H9 (cell line): ENCODE results near the gene DNAJB6. TPM values are rescaled to one million over a fixed set of nuclear protein-coding genes. Genes with fewer than 3 reads are reported as not detected.

ENCODE experiments used
- DNase-seq: peaks from one replicate; pipeline ENCODE4 v3.0.0-alpha.2; 2017
- H2AFZ ChIP-seq: one replicate; pipeline ENCODE4 v1.6.1; 2013; ENCODE audit warnings: mild to moderate bottlenecking, low read length, control low read depth, moderate library complexity
- H2AK5ac ChIP-seq: 2 replicates; pipeline ENCODE4 v1.6.1; 2013; ENCODE audit warnings: low read length, control low read depth, mixed read lengths; ENCODE audit not compliant: insufficient read length
- H2BK120ac ChIP-seq: one replicate; pipeline ENCODE4 v1.6.1; 2013; ENCODE audit warnings: low read depth, mild to moderate bottlenecking, low read length, control low read depth, inconsistent platforms; ENCODE audit not compliant: poor library complexity, severe bottlenecking
- H2BK12ac ChIP-seq: 2 replicates; pipeline ENCODE4 v1.6.1; 2013; ENCODE audit warnings: low read length, control low read depth, mixed read lengths, low read depth; ENCODE audit not compliant: insufficient read length
- H2BK15ac ChIP-seq: 2 replicates; pipeline ENCODE4 v1.6.1; 2013; ENCODE audit warnings: low read depth, low read length, control low read depth
- H2BK20ac ChIP-seq: one replicate; pipeline ENCODE4 v1.6.1; 2013; ENCODE audit warnings: low read depth, mild to moderate bottlenecking, low read length, control low read depth, inconsistent platforms; ENCODE audit not compliant: poor library complexity, severe bottlenecking
- H2BK5ac ChIP-seq: 2 replicates; pipeline ENCODE4 v1.6.1; 2013; ENCODE audit warnings: low read length, control low read depth, mixed read lengths; ENCODE audit not compliant: insufficient read length
- H3K14ac ChIP-seq: 2 replicates; pipeline ENCODE4 v1.6.1; 2013; ENCODE audit warnings: low read length, control low read depth; ENCODE audit not compliant: insufficient read depth
- H3K18ac ChIP-seq: 2 replicates; pipeline ENCODE4 v1.6.1; 2013; ENCODE audit warnings: low read depth, mild to moderate bottlenecking, mixed read lengths, low read length, control low read depth; ENCODE audit not compliant: insufficient read length
- H3K23ac ChIP-seq: 2 replicates; pipeline ENCODE4 v1.6.1; 2013; ENCODE audit warnings: low read length, control low read depth, mixed read lengths, low read depth; ENCODE audit not compliant: insufficient read length
- H3K23me2 ChIP-seq: 2 replicates; pipeline ENCODE4 v1.6.1; 2013; ENCODE audit warnings: low read depth, mild to moderate bottlenecking, mixed read lengths, low read length, control low read depth; ENCODE audit not compliant: insufficient read length, poor library complexity, severe bottlenecking
- H3K27ac ChIP-seq: 2 replicates; pipeline ENCODE4 v1.5.1; 2013; ENCODE audit warnings: low read length, control low read depth, mixed read lengths, low read depth; ENCODE audit not compliant: insufficient read length
- H3K27me3 ChIP-seq: 2 replicates; pipeline ENCODE4 v1.6.1; 2013; ENCODE audit warnings: low read length, control low read depth, inconsistent platforms; ENCODE audit not compliant: insufficient read depth
- H3K4ac ChIP-seq: 2 replicates; pipeline ENCODE4 v1.6.1; 2013; ENCODE audit warnings: low read depth, mild to moderate bottlenecking, control low read depth, inconsistent platforms, low read length, moderate library complexity
- H3K4me1 ChIP-seq: 2 replicates; pipeline ENCODE4 v1.6.1; 2013; ENCODE audit warnings: low read length, control low read depth, inconsistent platforms; ENCODE audit not compliant: insufficient read depth
- H3K4me2 ChIP-seq: 2 replicates; pipeline ENCODE4 v1.6.1; 2013; ENCODE audit warnings: low read length, control low read depth, mixed read lengths; ENCODE audit not compliant: insufficient read length, insufficient read depth
- H3K56ac ChIP-seq: 2 replicates; pipeline ENCODE4 v1.6.1; 2013; ENCODE audit warnings: low read depth, mild to moderate bottlenecking, mixed read lengths, low read length, control low read depth; ENCODE audit not compliant: insufficient read length
- H3K79me1 ChIP-seq: 2 replicates; pipeline ENCODE4 v1.6.1; 2013; ENCODE audit warnings: low read depth, mild to moderate bottlenecking, moderate library complexity, low read length, control low read depth, inconsistent platforms; ENCODE audit not compliant: insufficient read depth, poor library complexity, severe bottlenecking
- H3K79me2 ChIP-seq: 2 replicates; pipeline ENCODE4 v1.6.1; 2013; ENCODE audit warnings: low read length, control low read depth, inconsistent platforms; ENCODE audit not compliant: insufficient read depth
- H3K9ac ChIP-seq: 2 replicates; pipeline ENCODE4 v1.6.1; 2013; ENCODE audit warnings: low read length, control low read depth, mixed read lengths; ENCODE audit not compliant: insufficient read length; ENCODE audit errors: extremely low read depth
- H3K9me3 ChIP-seq: one replicate; pipeline ENCODE4 v1.6.1; 2013; ENCODE audit warnings: low read depth, low read length, inconsistent platforms; ENCODE audit not compliant: control insufficient read depth
- H3T11ph ChIP-seq: one replicate; pipeline ENCODE4 v1.6.1; 2013; ENCODE audit warnings: mild to moderate bottlenecking, low read length, control low read depth, inconsistent platforms
- H4K20me1 ChIP-seq: one replicate; pipeline ENCODE4 v1.6.1; 2013; ENCODE audit not compliant: control insufficient read depth, insufficient read length, insufficient read depth
- H4K5ac ChIP-seq: 2 replicates; pipeline ENCODE4 v1.6.1; 2013; ENCODE audit warnings: low read depth, mild to moderate bottlenecking, mixed read lengths, low read length, control low read depth; ENCODE audit not compliant: insufficient read length
- H4K8ac ChIP-seq: replicated peaks from 2 replicates; pipeline ENCODE4 v1.6.1; 2013; ENCODE audit warnings: low read length, control low read depth, mixed read lengths, low read depth; ENCODE audit not compliant: insufficient read length
- H4K91ac ChIP-seq: 2 replicates; pipeline ENCODE4 v1.6.1; 2013; ENCODE audit warnings: low read depth, mild to moderate bottlenecking, moderate library complexity, mixed read lengths, low read length, control low read depth; ENCODE audit not compliant: insufficient read length
- H3K27ac Mint-ChIP-seq, 3 experiments: 2 replicates in 2 of 3; 3 replicates in 1 of 3; pipeline ENCODE4 v1.8.0; 2020 to 2021; ENCODE audit warnings: mixed read lengths in 3 of 3, mild to moderate bottlenecking in 1 of 3, moderate library complexity in 1 of 3
- H3K27me3 Mint-ChIP-seq: 2 replicates; pipeline ENCODE4 v1.8.0; 2021; ENCODE audit warnings: low read depth, mild to moderate bottlenecking, moderate library complexity, mixed read lengths
- H3K36me3 Mint-ChIP-seq, 3 experiments: 2 replicates in 2 of 3; 3 replicates in 1 of 3; pipeline ENCODE4 v1.8.0; 2020 to 2021; ENCODE audit warnings: low read depth in 3 of 3, mixed read lengths in 3 of 3; ENCODE audit not compliant: insufficient read depth in 1 of 3
- H3K4me1 Mint-ChIP-seq, 2 experiments: 2 replicates each; pipeline ENCODE4 v1.8.0; 2020; ENCODE audit warnings: mixed read lengths in 2 of 2
- H3K4me3 Mint-ChIP-seq, 2 experiments: 2 replicates in 1 of 2; 3 replicates in 1 of 2; pipeline ENCODE4 v1.8.0; 2020 to 2021; ENCODE audit warnings: mild to moderate bottlenecking in 2 of 2, mixed read lengths in 2 of 2, moderate library complexity in 1 of 2
- H3K9me3 Mint-ChIP-seq, 2 experiments: 2 replicates in 1 of 2; 3 replicates in 1 of 2; pipeline ENCODE4 v1.8.0; 2020; ENCODE audit warnings: mild to moderate bottlenecking in 2 of 2, mixed read lengths in 2 of 2, moderate library complexity in 1 of 2
- WGBS: extraction: QIAGEN DNeasy Blood & Tissue Kit; methylation state at CpG from one replicate; pipeline ENCODE4 v1.1.7; 2013; ENCODE audit warnings: missing lambda C conversion rate, low lambda C conversion rate, mixed read lengths; ENCODE audit not compliant: insufficient read length; ENCODE audit errors: extremely low coverage; 5-methylcytosine and 5-hydroxymethylcytosine counted together
- total RNA-seq: library from RNA; stranded (reverse); gene quantifications from 2 replicates; pipeline ENCODE4 v1.2.1, GENCODE V29; 2021
- TF ChIP-seq, protein P1 (sequence below): fragments of 200-600 bp; sonication (generic); conservative IDR thresholded peaks from 3 replicates; pipeline ENCODE4 v1.8.0; 2021; ENCODE audit warnings: antibody characterized with exemption, mild to moderate bottlenecking

DNAJB6 gene
- total RNA-seq, 1 experiment from 2014 or later = 215 TPM

GRCh38 chr7:157399086-157399687 is 62.4 kb downstream of the DNAJB6 start:
- Histone ChIP-seq H3K14ac (no peak overlapping the region), H3K23ac (no peak overlapping the region), H3K79me2 (peaks cover 7% of the 10 kb centered on the region; the same call in 1 of the 2 replicates), H3K18ac (no peak overlapping the region), H3K79me1 (peaks cover 6% of the 10 kb centered on the region), H2AFZ (no peak overlapping the region), H4K20me1 (no peaks in the 10 kb centered on the region), H2BK5ac (no peak overlapping the region), H2BK120ac (no peak overlapping the region), H3K27ac (no peak overlapping the region), H3K56ac (no peak overlapping the region), H4K8ac (no peak overlapping the region), H2AK5ac (no peak overlapping the region), H3K4ac (no peak overlapping the region), H3K4me2 (no peak overlapping the region), H4K91ac (no peak overlapping the region), H3K27me3 (no peaks in the 10 kb centered on the region), H4K5ac (no peak overlapping the region), H3K23me2 (no peaks in the 10 kb centered on the region), H3K4me1 (no peaks in the 10 kb centered on the region), H3K9ac (no peak overlapping the region), H2BK15ac (no peak overlapping the region), H3T11ph (no peak overlapping the region), H3K9me3 (no peaks in the 10 kb centered on the region), H2BK20ac (no peak overlapping the region), H2BK12ac (no peak overlapping the region)
- no peaks in the 10 kb centered on the region for H3K9me3 Mint-ChIP-seq
- no peak overlapping the region for H3K4me3 Mint-ChIP-seq
- DNase-seq = no peak
- WGBS = 100% methylated on average over 1 of the region's 19 CpGs
- peak overlapping the region in 2 of 3 experiments; percentile 68 to 84; a peak in 2 of 7 replicates for H3K27ac Mint-ChIP-seq
- no peaks in the 10 kb centered on the region for H3K27me3 Mint-ChIP-seq
- peaks cover 28 to 61% (median 40%) of the 10 kb centered on the region in 3 experiments for H3K36me3 Mint-ChIP-seq
- TF ChIP-seq, protein P1, sequence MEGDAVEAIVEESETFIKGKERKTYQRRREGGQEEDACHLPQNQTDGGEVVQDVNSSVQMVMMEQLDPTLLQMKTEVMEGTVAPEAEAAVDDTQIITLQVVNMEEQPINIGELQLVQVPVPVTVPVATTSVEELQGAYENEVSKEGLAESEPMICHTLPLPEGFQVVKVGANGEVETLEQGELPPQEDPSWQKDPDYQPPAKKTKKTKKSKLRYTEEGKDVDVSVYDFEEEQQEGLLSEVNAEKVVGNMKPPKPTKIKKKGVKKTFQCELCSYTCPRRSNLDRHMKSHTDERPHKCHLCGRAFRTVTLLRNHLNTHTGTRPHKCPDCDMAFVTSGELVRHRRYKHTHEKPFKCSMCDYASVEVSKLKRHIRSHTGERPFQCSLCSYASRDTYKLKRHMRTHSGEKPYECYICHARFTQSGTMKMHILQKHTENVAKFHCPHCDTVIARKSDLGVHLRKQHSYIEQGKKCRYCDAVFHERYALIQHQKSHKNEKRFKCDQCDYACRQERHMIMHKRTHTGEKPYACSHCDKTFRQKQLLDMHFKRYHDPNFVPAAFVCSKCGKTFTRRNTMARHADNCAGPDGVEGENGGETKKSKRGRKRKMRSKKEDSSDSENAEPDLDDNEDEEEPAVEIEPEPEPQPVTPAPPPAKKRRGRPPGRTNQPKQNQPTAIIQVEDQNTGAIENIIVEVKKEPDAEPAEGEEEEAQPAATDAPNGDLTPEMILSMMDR = no peak
- peaks cover 7 to 8% of the 10 kb centered on the region in 2 experiments; a peak in 3 of 4 replicates for H3K4me1 Mint-ChIP-seq
